HEK293T (cell line): ENCODE results near the gene SFR1.

Source experiments
- CTCF ChIA-PET: fragments of 350-600 bp; formaldehyde crosslinking; extraction: SDS; loops from one replicate; lab custom pipeline; 2021; ENCODE audit warnings: antibody characterized with exemption, inconsistent platforms; lab: Yijun Ruan, JAX
- POLR2A ChIA-PET: fragments of 350-600 bp; formaldehyde crosslinking; extraction: SDS; loops from one replicate; lab custom pipeline; 2020; ENCODE audit warnings: antibody characterized with exemption, inconsistent platforms; lab: Yijun Ruan, JAX
- DNase-seq: peaks from one replicate; pipeline ENCODE4 v3.0.0; 2012; ENCODE audit warnings: mixed read lengths; ENCODE audit errors: extremely low spot score
- ARNT ChIP-seq: fragments of 450-650 bp; IDR thresholded peaks from 2 replicates; pipeline ENCODE4 v1.6.1; 2017; ENCODE audit warnings: mild to moderate bottlenecking
- BHLHE40 ChIP-seq: fragments of 450-650 bp; IDR thresholded peaks from 2 replicates; pipeline ENCODE4 v1.6.1; 2016; ENCODE audit warnings: mild to moderate bottlenecking, moderate library complexity, borderline replicate concordance
- CTBP1 ChIP-seq: fragments of 450-650 bp; IDR thresholded peaks from 2 replicates; pipeline ENCODE4 v1.6.1; 2016; ENCODE audit warnings: borderline replicate concordance
- ELF4 ChIP-seq: fragments of 450-650 bp; IDR thresholded peaks from 2 replicates; pipeline ENCODE4 v1.6.1; 2017; ENCODE audit warnings: antibody characterized with exemption
- FOXA1 ChIP-seq: fragments of 450-650 bp; IDR thresholded peaks from 2 replicates; pipeline ENCODE4 v1.6.1; 2016; ENCODE audit warnings: mild to moderate bottlenecking
- FOXK2 ChIP-seq: fragments of 450-650 bp; IDR thresholded peaks from 2 replicates; pipeline ENCODE4 v1.6.1; 2016; ENCODE audit warnings: mild to moderate bottlenecking
- FOXM1 ChIP-seq: fragments of 450-650 bp; IDR thresholded peaks from 2 replicates; pipeline ENCODE4 v1.6.1; 2017; ENCODE audit warnings: mild to moderate bottlenecking, borderline replicate concordance
- HDGF ChIP-seq: fragments of 450-650 bp; IDR thresholded peaks from 2 replicates; pipeline ENCODE4 v1.6.1; 2017; ENCODE audit warnings: antibody characterized with exemption, borderline replicate concordance
- L3MBTL2 ChIP-seq: fragments of 450-650 bp; conservative IDR thresholded peaks from 2 replicates; pipeline ENCODE4 v1.6.1; 2016; ENCODE audit warnings: mild to moderate bottlenecking
- LEF1 ChIP-seq: fragments of 450-650 bp; IDR thresholded peaks from 2 replicates; pipeline ENCODE4 v1.6.1; 2017; ENCODE audit warnings: mild to moderate bottlenecking, borderline replicate concordance
- NFRKB ChIP-seq: fragments of 450-650 bp; IDR thresholded peaks from 2 replicates; pipeline ENCODE4 v1.6.1; 2016; ENCODE audit warnings: mild to moderate bottlenecking, moderate library complexity
- PKNOX1 ChIP-seq: fragments of 450-650 bp; IDR thresholded peaks from 2 replicates; pipeline ENCODE4 v1.6.1; 2016
- SP1 ChIP-seq: fragments of 450-650 bp; IDR thresholded peaks from 2 replicates; pipeline ENCODE4 v1.6.1; 2017
- SUZ12 ChIP-seq: fragments of 450-650 bp; IDR thresholded peaks from 2 replicates; pipeline ENCODE4 v1.6.1; 2016; ENCODE audit warnings: mild to moderate bottlenecking
- TARDBP ChIP-seq: fragments of 450-650 bp; IDR thresholded peaks from 2 replicates; pipeline ENCODE4 v1.6.1; 2016
- ZNF384 ChIP-seq: fragments of 450-650 bp; IDR thresholded peaks from 2 replicates; pipeline ENCODE4 v1.6.1; 2016

The SFR1 gene

GRCh38 chr10:104121485-104122224 is at the start of gene SFR1:
Gene SFR1 (plus strand): TSS chr10:104122171. CDS start chr10:104122184, 13 bp downstream.
- peak; percentile 97 for DNase-seq
- POLR2A ChIA-PET = interaction anchor here (0.6 to 2.2 kb wide), 29 partner anchors 11 to 532 kb away, joined by 3 to 10 read pairs (median 4); partner anchors contain the start of genes GSTO1 and STN1
- no peak for TF ChIP-seq FOXM1
- peak; percentile 87; the same call in 1 of the 2 replicates for TF ChIP-seq HDGF
- no peak for TF ChIP-seq BHLHE40
- no peak for TF ChIP-seq TARDBP
- peak; percentile 56 for TF ChIP-seq L3MBTL2
- no peak for TF ChIP-seq ARNT
- TF ChIP-seq ELF4 = no peak
- TF ChIP-seq FOXA1 = no peak
- TF ChIP-seq PKNOX1 = peak; percentile 97
- CTCF ChIA-PET = interaction anchor here (0.6 to 1.9 kb wide), 14 partner anchors 9 to 286 kb away, joined by 3 to 9 read pairs (median 4); no protein-coding TSS in a partner anchor

GRCh38 chr10:104072786-104073185 is 49.2 kb upstream of the SFR1 start:
- CTCF ChIA-PET = interaction anchor here (1.1 kb wide), 1 partner anchor 10 kb away, joined by 3 read pairs; no protein-coding TSS in a partner anchor
- DNase-seq = no peak
- TF ChIP-seq FOXA1 (no peak), FOXM1 (no peak), L3MBTL2 (no peak), SUZ12 (no peak), ZNF384 (no peak), PKNOX1 (no peak), LEF1 (no peak)
- POLR2A ChIA-PET = interaction anchor here (1.4 to 1.6 kb wide), 2 partner anchors 9 to 49 kb away, joined by 4 to 6 read pairs; partner anchors contain the start of gene SFR1

- POLR2A ChIA-PET = no interaction called here
- no peak for DNase-seq
- CTCF ChIA-PET = no interaction called here
- TF ChIP-seq BHLHE40 (no peak), NFRKB (no peak), LEF1 (no peak), PKNOX1 (no peak), L3MBTL2 (no peak), ARNT (no peak), TARDBP (no peak), ELF4 (no peak), CTBP1 (no peak), HDGF (no peak), FOXA1 (no peak), SUZ12 (no peak), FOXK2 (no peak), FOXM1 (no peak), ZNF384 (no peak), SP1 (no peak)
Observed at GRCh38 chr10:104074505-104074904, 47.5 kb upstream of the SFR1 start.

GRCh38 chr10:104076743-104077160 is 45.2 kb upstream of the SFR1 start:
- TF ChIP-seq L3MBTL2 (peak; percentile 37; the same call in 1 of the 2 replicates), FOXA1 (no peak), PKNOX1 (peak; percentile 73)
- DNase-seq = peak; percentile 47
- POLR2A ChIA-PET = interaction anchor here (1.3 kb wide), 1 partner anchor 45 kb away, joined by 4 read pairs; the partner anchor contains the start of gene SFR1
- CTCF ChIA-PET = no interaction called here

- POLR2A ChIA-PET = interaction anchor here (1.3 kb wide), 1 partner anchor 45 kb away, joined by 4 read pairs; the partner anchor contains the start of gene SFR1
- TF ChIP-seq SUZ12 (no peak), ARNT (no peak), L3MBTL2 (no peak), PKNOX1 (no peak), SP1 (no peak), TARDBP (no peak), FOXA1 (no peak), HDGF (no peak), ELF4 (no peak), BHLHE40 (no peak), FOXK2 (no peak), CTBP1 (no peak), LEF1 (no peak), NFRKB (no peak)
- CTCF ChIA-PET = interaction anchor here (0.6 kb wide), 1 partner anchor 325 kb away, joined by 4 read pairs; no protein-coding TSS in a partner anchor
- DNase-seq = no peak
Observed at GRCh38 chr10:104077247-104077646, 44.7 kb upstream of the SFR1 start.
